Brain microvascular endothelial cell (primary cell): Measurements from ENCODE around the gene TOE1.
A peak's percentile ranks its signal among the peaks of the same experiment; 100 is the strongest.

Experiments
- DNase-seq: peaks from one replicate; pipeline ENCODE4 v3.0.0-alpha.2; 2020
- H3K27ac ChIP-seq: fragments of 250-450 bp; sonication (Bioruptor Pico); 2 replicates; pipeline ENCODE4 v1.5.1; 2020; ENCODE audit warnings: mild to moderate bottlenecking, moderate library complexity
- H3K27me3 ChIP-seq: fragments of 250-450 bp; sonication (Bioruptor Pico); replicated peaks from 2 replicates; pipeline ENCODE4 v1.5.1; 2020; ENCODE audit warnings: mild to moderate bottlenecking
- H3K36me3 ChIP-seq: fragments of 250-450 bp; sonication (Bioruptor Pico); replicated peaks from 2 replicates; pipeline ENCODE4 v1.5.1; 2020; ENCODE audit warnings: mild to moderate bottlenecking
- H3K4me3 ChIP-seq: 2 replicates; pipeline ENCODE4 v1.5.1; 2011; ENCODE audit warnings: low read depth, mild to moderate bottlenecking, control low read depth, low read length, moderate library complexity
- in situ Hi-C: cut with HindIII; loops from 2 replicates; pipeline ENCODE4 v1.10.0; 2017; ENCODE audit warnings: low sequenced_read_pairs, low pct_ligation_motif_present
- TF ChIP-seq, protein P1 (sequence below): IDR thresholded peaks from 2 replicates; pipeline ENCODE4 v1.5.1; 2011; ENCODE audit warnings: low read depth, mild to moderate bottlenecking, moderate library complexity, low read length, control low read depth, inconsistent platforms; ENCODE audit errors: missing control alignments

TOE1 gene

DNA sequence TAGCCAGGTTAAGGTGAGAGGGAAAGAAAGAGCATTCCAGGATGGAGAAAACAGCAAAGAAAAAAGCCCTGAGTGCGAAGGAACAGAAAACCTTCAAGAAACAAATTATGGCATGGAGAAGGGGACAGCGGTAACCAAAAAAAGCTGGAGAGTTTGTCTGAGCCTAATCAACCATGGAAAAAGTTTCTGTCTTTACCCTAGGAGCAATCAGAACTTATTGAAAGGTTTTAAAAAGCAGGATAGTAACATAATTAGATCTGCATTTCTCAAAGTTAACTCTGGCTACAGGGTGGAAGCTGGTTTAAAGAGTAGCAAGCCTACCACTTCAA, 39.3 kb upstream of the TOE1 start:
- Histone ChIP-seq H3K27ac (no peak overlapping the region), H3K4me3 (no peak overlapping the region), H3K36me3 (no peaks in the 10 kb centered on the region), H3K27me3 (no peaks in the 10 kb centered on the region)
- in situ Hi-C loops, result loop anchor here (25.0 kb wide), 1 partner anchor 288 kb away; the partner anchor contains the start of genes HECTD3 and UROD
- DNase-seq, result no peak
- TF ChIP-seq, protein P1, sequence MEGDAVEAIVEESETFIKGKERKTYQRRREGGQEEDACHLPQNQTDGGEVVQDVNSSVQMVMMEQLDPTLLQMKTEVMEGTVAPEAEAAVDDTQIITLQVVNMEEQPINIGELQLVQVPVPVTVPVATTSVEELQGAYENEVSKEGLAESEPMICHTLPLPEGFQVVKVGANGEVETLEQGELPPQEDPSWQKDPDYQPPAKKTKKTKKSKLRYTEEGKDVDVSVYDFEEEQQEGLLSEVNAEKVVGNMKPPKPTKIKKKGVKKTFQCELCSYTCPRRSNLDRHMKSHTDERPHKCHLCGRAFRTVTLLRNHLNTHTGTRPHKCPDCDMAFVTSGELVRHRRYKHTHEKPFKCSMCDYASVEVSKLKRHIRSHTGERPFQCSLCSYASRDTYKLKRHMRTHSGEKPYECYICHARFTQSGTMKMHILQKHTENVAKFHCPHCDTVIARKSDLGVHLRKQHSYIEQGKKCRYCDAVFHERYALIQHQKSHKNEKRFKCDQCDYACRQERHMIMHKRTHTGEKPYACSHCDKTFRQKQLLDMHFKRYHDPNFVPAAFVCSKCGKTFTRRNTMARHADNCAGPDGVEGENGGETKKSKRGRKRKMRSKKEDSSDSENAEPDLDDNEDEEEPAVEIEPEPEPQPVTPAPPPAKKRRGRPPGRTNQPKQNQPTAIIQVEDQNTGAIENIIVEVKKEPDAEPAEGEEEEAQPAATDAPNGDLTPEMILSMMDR, result no peak

DNA sequence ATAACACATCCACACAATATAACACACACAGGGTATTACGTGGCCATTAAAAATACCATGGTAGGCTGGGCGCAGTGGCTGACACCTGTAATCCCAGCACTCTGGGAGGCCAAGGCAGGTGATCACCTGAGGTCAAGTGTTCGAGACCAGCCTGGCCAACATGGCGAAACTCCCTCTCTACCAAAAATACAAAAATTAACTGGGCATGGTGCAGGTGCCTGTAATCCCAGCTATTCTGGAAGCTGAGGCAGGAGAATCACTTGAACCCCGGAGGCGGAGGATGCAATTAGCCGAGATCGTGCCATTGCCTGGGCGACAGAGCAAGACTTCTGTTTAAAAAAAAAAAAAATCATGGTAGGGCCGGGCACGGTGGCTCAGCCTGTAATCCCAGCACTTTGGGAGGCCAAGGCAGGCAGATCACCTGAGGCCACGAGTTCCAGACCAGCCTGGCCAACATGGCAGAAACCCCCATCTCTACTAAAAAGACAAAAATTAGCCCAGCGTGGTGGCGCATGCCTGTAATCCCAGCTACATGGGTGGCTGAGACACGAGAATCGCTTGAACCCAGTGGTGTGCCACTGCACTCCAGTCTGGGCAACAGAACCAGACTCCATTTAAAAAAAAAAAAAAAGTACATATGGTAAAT, 37.3 kb upstream of the TOE1 start:
- DNase-seq, result no peak
- TF ChIP-seq, protein P1, result no peak
- Histone ChIP-seq H3K36me3 (no peaks in the 10 kb centered on the region), H3K4me3 (peak overlapping the region; percentile 56), H3K27ac (peak overlapping the region; percentile 67), H3K27me3 (no peaks in the 10 kb centered on the region)
- in situ Hi-C loops, result loop anchor here (25.0 kb wide), 1 partner anchor 290 kb away; the partner anchor contains the start of genes HECTD3 and UROD

DNA sequence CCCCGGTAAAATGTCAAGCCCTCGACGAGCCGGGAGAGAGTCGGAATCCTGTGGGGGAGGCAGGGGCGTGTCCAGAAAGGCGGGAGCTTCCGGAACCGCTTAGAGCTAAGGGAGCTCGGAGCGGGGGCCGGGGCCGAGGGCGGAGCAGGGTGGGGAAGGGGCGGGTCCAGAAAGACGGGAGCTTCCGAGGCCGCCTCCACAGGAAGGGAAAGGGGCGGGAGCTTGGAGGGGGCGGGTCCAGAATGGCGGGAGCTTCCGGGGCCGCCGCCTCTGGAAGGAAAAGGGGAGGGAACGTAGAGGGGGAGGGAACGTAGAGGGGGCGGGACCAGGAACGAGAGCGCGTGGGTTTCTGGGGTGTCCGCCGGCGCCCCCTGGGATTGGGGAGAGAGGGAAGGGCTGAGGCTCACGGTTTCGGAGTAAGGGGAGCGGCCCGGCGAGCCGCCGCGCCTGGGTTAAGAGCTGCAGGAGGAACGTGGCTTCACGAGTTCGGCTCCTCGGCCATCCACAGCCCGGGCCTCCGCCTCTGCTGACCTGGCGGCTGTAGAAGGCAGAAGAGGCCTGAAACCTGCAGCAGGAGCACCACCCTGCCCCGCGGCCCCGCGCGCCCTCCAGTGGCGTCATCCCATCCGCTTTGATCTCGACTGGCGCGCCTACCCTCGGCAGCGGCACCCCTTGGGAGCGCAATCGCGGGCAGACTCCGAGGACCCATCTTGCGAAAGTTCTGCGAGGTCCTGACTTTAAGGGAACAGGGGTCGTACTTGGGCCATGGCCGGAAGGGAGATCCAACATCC, 36.3 kb upstream of the TOE1 start:
- TF ChIP-seq, protein P1, result peak; percentile 78
- peak overlapping the region; percentile 67 for H3K27ac ChIP-seq
- in situ Hi-C loops, result loop anchor here (25.0 kb wide), 1 partner anchor 291 kb away; the partner anchor contains the start of genes HECTD3 and UROD
- no peaks in the 10 kb centered on the region for H3K27me3 ChIP-seq
- no peaks in the 10 kb centered on the region for H3K36me3 ChIP-seq
- H3K4me3 ChIP-seq, result peak overlapping the region; percentile 72
- DNase-seq, result peak; percentile 98

DNA sequence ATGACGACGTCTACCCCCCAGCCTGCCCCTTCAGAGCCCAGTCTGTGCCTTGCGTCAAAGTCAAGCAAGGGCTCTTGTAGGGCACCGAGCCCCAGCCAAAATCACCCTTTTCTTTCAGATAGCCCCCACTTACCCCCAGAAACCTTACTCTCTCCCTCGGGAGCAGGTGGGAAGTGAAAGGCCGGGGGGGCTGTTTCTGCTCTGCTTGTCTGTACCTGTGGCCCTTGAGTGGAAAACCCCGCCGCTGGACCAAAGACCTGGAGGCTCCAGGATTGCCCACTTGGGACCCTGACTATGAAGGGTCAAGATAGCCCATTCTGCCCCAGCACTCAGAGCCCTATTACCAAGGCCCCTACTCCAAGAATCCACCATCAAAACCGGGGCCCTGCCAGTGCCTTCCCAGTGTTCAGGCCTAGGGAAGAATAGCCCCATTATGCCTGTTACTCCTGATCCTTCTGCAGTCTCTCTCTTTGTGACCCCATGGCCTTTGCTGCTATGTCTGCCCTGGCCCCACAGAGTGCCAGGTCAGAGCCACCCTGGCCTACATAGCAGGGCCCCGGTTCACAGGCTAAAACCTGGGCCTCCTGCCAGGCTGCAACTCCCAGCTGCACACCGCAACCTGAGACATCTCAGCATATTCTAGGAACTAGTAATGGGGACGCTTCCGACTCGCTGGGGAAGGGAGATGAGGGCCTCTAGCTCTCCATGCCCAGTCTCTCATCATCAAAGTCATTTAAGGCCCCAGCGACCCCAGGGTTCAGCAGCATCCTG, 35.5 kb upstream of the TOE1 start:
- H3K36me3 ChIP-seq, result no peaks in the 10 kb centered on the region
- TF ChIP-seq, protein P1, result no peak
- peak overlapping the region; percentile 63 for H3K27ac ChIP-seq
- H3K4me3 ChIP-seq, result peak overlapping the region; percentile 72
- in situ Hi-C loops, result loop anchor here (25.0 kb wide), 1 partner anchor 292 kb away; the partner anchor contains the start of genes HECTD3 and UROD
- H3K27me3 ChIP-seq, result no peaks in the 10 kb centered on the region
- no peak for DNase-seq

DNA sequence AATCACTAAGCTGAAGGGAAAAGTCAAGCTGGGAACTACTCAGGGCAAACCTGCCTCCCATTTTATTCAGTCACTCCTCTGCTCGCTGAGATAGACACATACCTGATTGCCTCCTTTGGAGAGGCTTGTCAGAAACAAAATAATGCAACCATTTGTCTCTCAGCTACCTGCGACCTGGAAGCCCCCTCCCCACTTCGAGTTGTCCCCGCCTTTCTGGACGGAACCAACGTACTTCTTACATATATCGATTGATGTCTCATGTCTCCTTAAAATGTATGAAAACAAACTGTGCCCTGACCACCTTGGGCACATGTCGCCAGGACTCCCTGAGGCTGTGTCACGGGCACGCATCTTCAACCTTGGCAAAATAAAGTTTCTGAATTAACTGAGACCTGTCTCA, 34.7 kb upstream of the TOE1 start:
- Histone ChIP-seq H3K27ac (no peak overlapping the region), H3K27me3 (no peaks in the 10 kb centered on the region), H3K36me3 (no peaks in the 10 kb centered on the region), H3K4me3 (no peak overlapping the region)
- DNase-seq, result no peak
- TF ChIP-seq, protein P1, result no peak
- in situ Hi-C loops, result loop anchor here (25.0 kb wide), 1 partner anchor 293 kb away; the partner anchor contains the start of genes HECTD3 and UROD
